GM12875 (cell line): ENCODE results near the gene TLE4.

ENCODE experiments used
- H3K4me3 ChIP-seq: one replicate; pipeline ENCODE4 v1.5.1; 2011; ENCODE audit warnings: low read depth, low read length, control low read depth
- CTCF ChIP-seq: IDR thresholded peaks from 2 replicates; pipeline ENCODE4 v1.5.1; 2011; ENCODE audit warnings: low read depth, mild to moderate bottlenecking, control low read depth, inconsistent platforms, low read length, moderate library complexity, borderline replicate concordance; ENCODE audit not compliant: insufficient read depth

TLE4 gene

GRCh38 chr9:79672236-79672635, 100.5 kb downstream of the TLE4 start:
- no peak for TF ChIP-seq CTCF
- H3K4me3 ChIP-seq: no peak overlapping the region

GRCh38 chr9:79672891-79673290, 101.1 kb downstream of the TLE4 start:
- H3K4me3 ChIP-seq: no peak overlapping the region
- no peak for TF ChIP-seq CTCF

GRCh38 chr9:79673614-79674013, 101.8 kb downstream of the TLE4 start:
- TF ChIP-seq CTCF: no peak
- H3K4me3 ChIP-seq: no peak overlapping the region

GRCh38 chr9:79674052-79674777, 102.5 kb downstream of the TLE4 start:
- no peak overlapping the region for H3K4me3 ChIP-seq
- TF ChIP-seq CTCF: no peak

- no peak overlapping the region for H3K4me3 ChIP-seq
- no peak for TF ChIP-seq CTCF
Observed at GRCh38 chr9:79681576-79681975, 109.8 kb downstream of the TLE4 start.

GRCh38 chr9:79682076-79682736, 110.4 kb downstream of the TLE4 start:
- TF ChIP-seq CTCF: no peak
- no peak overlapping the region for H3K4me3 ChIP-seq

GRCh38 chr9:79684059-79684458, 112.3 kb downstream of the TLE4 start:
- TF ChIP-seq CTCF: no peak
- no peak overlapping the region for H3K4me3 ChIP-seq
